HepG2 (cell line): ENCODE results near the gene LHX5. TPM values are rescaled to one million over a fixed set of nuclear protein-coding genes. Genes with fewer than 3 reads are reported as not detected.

Source experiments
- ATAC-seq: fragments of 200-7000 bp; cut with Tn5 transposase; 3 replicates; pipeline ENCODE4 v1.9.1; 2020; ENCODE audit warnings: mild to moderate bottlenecking, moderate library complexity
- BruUV-seq: library from RNA; stranded (reverse); fragments of 400-500 nt; replicated peaks from 2 replicates; lab custom pipeline; 2021; lab: Mats Ljungman, UMichigan
- CTCF ChIA-PET: fragments of 300-600 bp; formaldehyde crosslinking; extraction: SDS; loops from one replicate; lab custom pipeline; 2021; ENCODE audit warnings: low total read pairs, inconsistent platforms, low intra/inter-chr PET ratio; lab: Yijun Ruan, JAX
- POLR2A ChIA-PET: fragments of 350-600 bp; sonication (Branson Sonifier 250); formaldehyde crosslinking; loops from one replicate; lab custom pipeline; 2020; ENCODE audit warnings: antibody characterized with exemption, inconsistent platforms; lab: Yijun Ruan, JAX
- DNase-seq: peaks from one replicate; pipeline ENCODE4 v3.0.0-alpha.2; 2015; ENCODE audit warnings: low spot score
- FAIRE-seq: peaks from 3 replicates; lab custom pipeline; 2011; peaks lifted over from hg19 to GRCh38; lab: Jason Lieb, UNC
- H2AFZ ChIP-seq: one replicate; pipeline ENCODE4 v1.6.1; 2011; ENCODE audit warnings: low read length, inconsistent platforms
- H3K27ac ChIP-seq: fragments of 300-600 bp; 3 replicates; pipeline ENCODE4 v1.8.0; 2011; ENCODE audit warnings: mixed run types, mild to moderate bottlenecking, mixed read lengths, low read length, inconsistent platforms; ENCODE audit not compliant: insufficient read depth; ENCODE audit errors: extremely low read length
- H3K27me3 ChIP-seq, 2 experiments: fragments of 200-600 bp in 1 of 2; 2 replicates in 1 of 2; 3 replicates in 1 of 2; pipeline versions ENCODE4 v1.6.0 to v1.8.0; 2011; ENCODE audit warnings: low read length in 2 of 2, mild to moderate bottlenecking in 2 of 2, moderate library complexity in 2 of 2, inconsistent platforms in 1 of 2; ENCODE audit not compliant: insufficient read depth in 2 of 2, control insufficient read depth in 1 of 2
- H3K36me3 ChIP-seq, 2 experiments: fragments of 200-600 bp in 1 of 2; replicated peaks in 1 of 2; 2 replicates in 1 of 2; 3 replicates in 1 of 2; pipeline versions ENCODE4 v1.5.1 to v1.8.0; 2011; ENCODE audit warnings: low read length in 2 of 2, inconsistent platforms in 1 of 2; ENCODE audit not compliant: insufficient read depth in 2 of 2, control insufficient read depth in 1 of 2
- H3K4me1 ChIP-seq: 2 replicates; pipeline ENCODE4 v1.5.1; 2012; ENCODE audit warnings: low read length, inconsistent platforms; ENCODE audit not compliant: insufficient read depth
- H3K4me2 ChIP-seq: 2 replicates; pipeline ENCODE4 v1.6.0; 2011; ENCODE audit warnings: low read depth, low read length, inconsistent platforms
- H3K4me3 ChIP-seq, 3 experiments: fragments of 200-600 bp in 1 of 3; sonication (generic), shearing (Covaris generic) in 1 of 3; replicated peaks in 1 of 3; 2 replicates each; pipeline ENCODE4 v1.5.1; 2011 to 2016; ENCODE audit warnings: low read length in 3 of 3, inconsistent platforms in 2 of 3, low read depth in 2 of 3, mild to moderate bottlenecking in 2 of 3, control low read depth in 1 of 3, mixed read lengths in 1 of 3; ENCODE audit not compliant: insufficient read depth in 1 of 3
- H3K79me2 ChIP-seq: one replicate; pipeline ENCODE4 v1.6.1; 2011; ENCODE audit warnings: low read length, inconsistent platforms; ENCODE audit not compliant: insufficient read depth
- H3K9ac ChIP-seq: 2 replicates; pipeline ENCODE4 v1.6.0; 2011; ENCODE audit warnings: mild to moderate bottlenecking, low read depth, low read length, inconsistent platforms; ENCODE audit not compliant: insufficient read depth
- H3K9me3 ChIP-seq: 2 replicates; pipeline ENCODE4 v1.5.1; 2012; ENCODE audit warnings: mild to moderate bottlenecking, low read length
- H4K20me1 ChIP-seq: 2 replicates; pipeline ENCODE4 v1.6.0; 2011; ENCODE audit warnings: inconsistent platforms, mild to moderate bottlenecking, low read length, moderate library complexity; ENCODE audit not compliant: insufficient read depth
- CEBPB ChIP-seq: IDR thresholded peaks from 2 replicates; pipeline ENCODE4 v1.6.1; 2011; ENCODE audit warnings: low read depth, low read length, improper control_type of control experiment, borderline replicate concordance
- ESRRA ChIP-seq: sonication (generic); formaldehyde crosslinking; IDR thresholded peaks from 2 replicates; pipeline ENCODE4 v1.5.1; 2020; ENCODE audit warnings: mild to moderate bottlenecking, low read depth, missing genetic modification reagents
- HNRNPL ChIP-seq: fragments of 200-400 bp; formaldehyde crosslinking; IDR thresholded peaks from 2 replicates; pipeline ENCODE4 v1.6.1; 2017; ENCODE audit warnings: mild to moderate bottlenecking, low read depth, low read length
- HOXA3 ChIP-seq: sonication (generic); formaldehyde crosslinking; IDR thresholded peaks from 2 replicates; pipeline ENCODE4 v1.5.0; 2020; ENCODE audit warnings: missing genetic modification reagents
- JDP2 ChIP-seq: sonication (generic); formaldehyde crosslinking; IDR thresholded peaks from 2 replicates; pipeline ENCODE4 v1.8.1; 2022; ENCODE audit warnings: missing genetic modification reagents, borderline replicate concordance
- MED13 ChIP-seq: sonication (generic); formaldehyde crosslinking; IDR thresholded peaks from 2 replicates; pipeline ENCODE4 v1.5.0; 2020; ENCODE audit warnings: missing genetic modification reagents
- MLLT10 ChIP-seq: sonication (generic); formaldehyde crosslinking; IDR thresholded peaks from 2 replicates; pipeline ENCODE4 v1.4.0; 2020; ENCODE audit warnings: missing genetic modification reagents
- PAWR ChIP-seq: sonication (generic); formaldehyde crosslinking; IDR thresholded peaks from 2 replicates; pipeline ENCODE4 v1.4.0; 2020; ENCODE audit warnings: missing genetic modification reagents, mild to moderate bottlenecking, borderline replicate concordance
- RAD51 ChIP-seq: fragments of 450-650 bp; IDR thresholded peaks from 2 replicates; pipeline ENCODE4 v1.6.1; 2016; ENCODE audit warnings: borderline replicate concordance
- ZNF317 ChIP-seq: sonication (generic); formaldehyde crosslinking; IDR thresholded peaks from 2 replicates; pipeline ENCODE4 v1.5.0; 2020; ENCODE audit warnings: mild to moderate bottlenecking, missing genetic modification reagents
- ZNF792 ChIP-seq: IDR thresholded peaks from 2 replicates; pipeline ENCODE4 v1.6.1; 2016
- WGBS: methylation state at CpG from one replicate; pipeline ENCODE4 v1.1.6; 2017; ENCODE audit warnings: low lambda C conversion rate; 5-methylcytosine and 5-hydroxymethylcytosine counted together
- in situ Hi-C: cut with HindIII; loops from 2 replicates; pipeline ENCODE4 v1.10.0; 2017; ENCODE audit warnings: low pct_unique_long_range_greater_than_20kb; ENCODE audit not compliant: extremely low pct_ligation_motif_present
- intact Hi-C: fragments of 100-400 bp; cut with micrococcal nuclease; formaldehyde crosslinking; loops from one replicate; pipeline ENCODE4 v1.10.0; 2022; ENCODE audit not compliant: unreplicated experiment
- polyA plus RNA-seq, 8 experiments: library from polyadenylated mRNA; depleted of rRNA in 3 of 8; stranded (reverse) in 7 of 8; unstranded in 1 of 8; fragments of >200 nt; fragmentation: Illumina TruSeq in 4 of 8; extraction: Trizol in 4 of 8; gene quantifications; 2 replicates each; pipeline versions ENCODE4 v1.2.1 to v1.2.3, GENCODE V29; 2011 to 2016; ENCODE audit warnings: low read depth in 4 of 8, missing spikeins in 1 of 8, mixed read lengths in 1 of 8; ENCODE audit not compliant: insufficient read depth in 1 of 8
- total RNA-seq, 5 experiments: library from RNA; depleted of rRNA; stranded (reverse); fragments of >200 nt; fragmentation: Illumina TruSeq; extraction: Trizol; gene quantifications; 2 replicates each; pipeline ENCODE4 v1.2.3, GENCODE V29; 2016; ENCODE audit warnings: low read depth in 1 of 5
- TF ChIP-seq, protein P1 (sequence below): sonication (generic); formaldehyde crosslinking; IDR thresholded peaks from 2 replicates; pipeline ENCODE4 v1.5.1; 2020; ENCODE audit warnings: mild to moderate bottlenecking, missing genetic modification reagents, moderate library complexity

LHX5 gene
- total and polyA plus RNA-seq, 2 of the 13 experiments (the other 11 are each of a cell fraction or from before 2014, with no cell fraction given) = not detected

DNA sequence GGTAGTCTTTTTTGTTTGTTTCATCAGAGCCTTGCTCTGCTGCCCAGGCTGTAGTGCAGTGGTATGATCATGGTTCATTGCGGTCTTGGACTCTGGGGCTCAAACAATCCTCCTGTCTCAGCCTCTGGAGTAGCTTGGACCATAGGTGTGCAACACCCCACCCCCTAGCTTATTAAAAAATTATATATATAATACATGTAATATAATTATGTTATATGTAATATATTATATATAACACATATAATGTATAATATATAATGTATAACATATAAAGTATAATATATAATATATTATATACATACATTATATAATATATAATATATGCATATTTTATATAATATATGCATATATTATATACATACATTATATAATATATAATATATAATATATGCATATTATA lies 21.8 kb downstream of the LHX5 start:
- Histone ChIP-seq H3K9me3 (no peaks in the 10 kb centered on the region), H3K36me3 (no peaks in the 10 kb centered on the region), H3K27me3 (peaks cover 0 to 3% of the 10 kb centered on the region in 2 experiments; a peak in 1 of 5 replicates), H3K4me2 (no peak overlapping the region), H3K4me1 (no peaks in the 10 kb centered on the region), H3K4me3 (no peak overlapping the region), H3K79me2 (no peaks in the 10 kb centered on the region), H2AFZ (no peak overlapping the region), H3K27ac (no peak overlapping the region), H3K9ac (no peak overlapping the region), H4K20me1 (0 out of 2 replicates have a peak, but pooled peaks cover 2% of the 10 kb centered on the region)
- CTCF ChIA-PET = no interaction called here
- ATAC-seq (no peak), DNase-seq (no peak), FAIRE-seq (no peak)
- intact Hi-C loops = no loop called here
- WGBS = 100% methylated on average over 1 of the region's 1 CpG
- BruUV-seq = no TSS peak
- in situ Hi-C loops = no loop called here
- POLR2A ChIA-PET = no interaction called here
- no peak for TF ChIP-seq CEBPB
- no peak for TF ChIP-seq ZNF317 (CRISPR knock-in tag)
- TF ChIP-seq, protein P1, sequence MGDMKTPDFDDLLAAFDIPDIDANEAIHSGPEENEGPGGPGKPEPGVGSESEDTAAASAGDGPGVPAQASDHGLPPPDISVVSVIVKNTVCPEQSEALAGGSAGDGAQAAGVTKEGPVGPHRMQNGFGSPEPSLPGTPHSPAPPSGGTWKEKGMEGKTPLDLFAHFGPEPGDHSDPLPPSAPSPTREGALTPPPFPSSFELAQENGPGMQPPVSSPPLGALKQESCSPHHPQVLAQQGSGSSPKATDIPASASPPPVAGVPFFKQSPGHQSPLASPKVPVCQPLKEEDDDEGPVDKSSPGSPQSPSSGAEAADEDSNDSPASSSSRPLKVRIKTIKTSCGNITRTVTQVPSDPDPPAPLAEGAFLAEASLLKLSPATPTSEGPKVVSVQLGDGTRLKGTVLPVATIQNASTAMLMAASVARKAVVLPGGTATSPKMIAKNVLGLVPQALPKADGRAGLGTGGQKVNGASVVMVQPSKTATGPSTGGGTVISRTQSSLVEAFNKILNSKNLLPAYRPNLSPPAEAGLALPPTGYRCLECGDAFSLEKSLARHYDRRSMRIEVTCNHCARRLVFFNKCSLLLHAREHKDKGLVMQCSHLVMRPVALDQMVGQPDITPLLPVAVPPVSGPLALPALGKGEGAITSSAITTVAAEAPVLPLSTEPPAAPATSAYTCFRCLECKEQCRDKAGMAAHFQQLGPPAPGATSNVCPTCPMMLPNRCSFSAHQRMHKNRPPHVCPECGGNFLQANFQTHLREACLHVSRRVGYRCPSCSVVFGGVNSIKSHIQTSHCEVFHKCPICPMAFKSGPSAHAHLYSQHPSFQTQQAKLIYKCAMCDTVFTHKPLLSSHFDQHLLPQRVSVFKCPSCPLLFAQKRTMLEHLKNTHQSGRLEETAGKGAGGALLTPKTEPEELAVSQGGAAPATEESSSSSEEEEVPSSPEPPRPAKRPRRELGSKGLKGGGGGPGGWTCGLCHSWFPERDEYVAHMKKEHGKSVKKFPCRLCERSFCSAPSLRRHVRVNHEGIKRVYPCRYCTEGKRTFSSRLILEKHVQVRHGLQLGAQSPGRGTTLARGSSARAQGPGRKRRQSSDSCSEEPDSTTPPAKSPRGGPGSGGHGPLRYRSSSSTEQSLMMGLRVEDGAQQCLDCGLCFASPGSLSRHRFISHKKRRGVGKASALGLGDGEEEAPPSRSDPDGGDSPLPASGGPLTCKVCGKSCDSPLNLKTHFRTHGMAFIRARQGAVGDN = no peak
- no peak for TF ChIP-seq HOXA3
- no peak for TF ChIP-seq ESRRA (CRISPR knock-in tag)
- no peak for TF ChIP-seq MLLT10 (CRISPR knock-in tag)
- no peak for TF ChIP-seq ZNF792 (CRISPR knock-in tag)
- TF ChIP-seq PAWR (CRISPR knock-in tag) = no peak
- no peak for TF ChIP-seq MED13 (CRISPR knock-in tag)
- no peak for TF ChIP-seq JDP2 (CRISPR knock-in tag)
- TF ChIP-seq HNRNPL = no peak
- no peak for TF ChIP-seq RAD51
